GM12878 (cell line): Measurements from ENCODE around the gene CRACDL. TPM values are rescaled to one million over a fixed set of nuclear protein-coding genes. Genes with fewer than 3 reads are reported as not detected.

ENCODE experiments used
- ATAC-seq: fragments of 200-7000 bp; cut with Tn5 transposase; 3 replicates; pipeline ENCODE4 v1.9.1; 2020; ENCODE audit warnings: mild to moderate bottlenecking, moderate library complexity
- BruUV-seq: library from RNA; stranded (reverse); fragments of 400-500 nt; replicated peaks from 2 replicates; lab custom pipeline; 2021; lab: Mats Ljungman, UMichigan
- CTCF ChIA-PET: fragments of 300-600 bp; sonication (Branson Sonifier 250); formaldehyde crosslinking; extraction: SDS; loops from one replicate; lab custom pipeline; 2021; ENCODE audit warnings: inconsistent platforms; lab: Yijun Ruan, JAX
- POLR2A ChIA-PET: fragments of 350-600 bp; formaldehyde crosslinking; extraction: SDS; loops from one replicate; lab custom pipeline; 2021; ENCODE audit warnings: inconsistent platforms; lab: Charles Lee
- RAD21 ChIA-PET: fragments of 300-600 bp; sonication (Branson Sonifier 250); formaldehyde crosslinking; loops from one replicate; lab custom pipeline; 2023; ENCODE audit warnings: antibody characterized with exemption; ENCODE audit not compliant: unreplicated experiment; lab: Charles Lee
- SMC1A ChIA-PET: fragments of 300-600 bp; sonication (Branson Sonifier 250); formaldehyde crosslinking; loops from one replicate; lab custom pipeline; 2023; ENCODE audit not compliant: unreplicated experiment, uncharacterized antibody; lab: Charles Lee
- DNase-seq: peaks from one replicate; pipeline ENCODE4 v3.0.0-alpha.2; 2011; ENCODE audit warnings: low read depth, low spot score
- FAIRE-seq: peaks from 3 replicates; lab custom pipeline; 2011; peaks lifted over from hg19 to GRCh38; lab: Jason Lieb, UNC
- H2AFZ ChIP-seq: 2 replicates; pipeline ENCODE4 v1.6.0; 2011; ENCODE audit warnings: low read depth, low read length, control low read depth; ENCODE audit not compliant: control insufficient read depth
- H3K27ac ChIP-seq: 2 replicates; pipeline ENCODE4 v1.5.1; 2011; ENCODE audit warnings: control low read depth; ENCODE audit not compliant: control insufficient read depth, insufficient read depth
- H3K27me3 ChIP-seq, 2 experiments: replicated peaks in 1 of 2; 2 replicates each; pipeline versions ENCODE4 v1.6.0 to v1.6.1; 2011; ENCODE audit warnings: low read length in 1 of 2; ENCODE audit not compliant: control insufficient read depth in 2 of 2, insufficient read depth in 2 of 2
- H3K36me3 ChIP-seq, 2 experiments: 2 replicates each; pipeline ENCODE4 v1.5.1; 2011; ENCODE audit warnings: low read length in 1 of 2; ENCODE audit not compliant: control insufficient read depth in 2 of 2, insufficient read depth in 2 of 2
- H3K4me1 ChIP-seq: 2 replicates; pipeline ENCODE4 v1.6.1; 2011; ENCODE audit warnings: mild to moderate bottlenecking, low read length, moderate library complexity, mixed read lengths; ENCODE audit not compliant: control insufficient read depth, insufficient read depth
- H3K4me2 ChIP-seq: 2 replicates; pipeline ENCODE4 v1.6.0; 2011; ENCODE audit warnings: control low read depth; ENCODE audit not compliant: control insufficient read depth, insufficient read depth
- H3K4me3 ChIP-seq: fragments of 200-600 bp; sonication (generic); 2 replicates; pipeline ENCODE4 v1.5.1; 2016
- H3K79me2 ChIP-seq: 2 replicates; pipeline ENCODE4 v1.6.0; 2011; ENCODE audit warnings: low read length; ENCODE audit not compliant: control insufficient read depth, insufficient read depth
- H3K9ac ChIP-seq: 2 replicates; pipeline ENCODE4 v1.8.0; 2011; ENCODE audit warnings: low read length, control low read depth, mixed read lengths; ENCODE audit not compliant: control insufficient read depth, insufficient read depth
- H3K9me3 ChIP-seq: replicated peaks from 3 replicates; pipeline ENCODE4 v1.5.1; 2011; ENCODE audit warnings: mild to moderate bottlenecking, low read length; ENCODE audit not compliant: control insufficient read depth, insufficient read depth
- H4K20me1 ChIP-seq: 2 replicates; pipeline ENCODE4 v1.6.0; 2011; ENCODE audit not compliant: control insufficient read depth, insufficient read depth
- CEBPZ ChIP-seq: fragments of 150-350 bp; IDR thresholded peaks from 2 replicates; pipeline ENCODE4 v1.6.1; 2016; ENCODE audit warnings: low read depth, low read length
- FOXM1 ChIP-seq: IDR thresholded peaks from 2 replicates; pipeline ENCODE4 v1.6.1; 2012; ENCODE audit warnings: low read depth, mild to moderate bottlenecking, inconsistent platforms, low read length, moderate library complexity
- IKZF2 ChIP-seq, 2 experiments: fragments of 450-650 bp; IDR thresholded peaks; 2 replicates each; pipeline ENCODE4 v1.6.1; 2017; ENCODE audit warnings: mild to moderate bottlenecking in 2 of 2, moderate library complexity in 2 of 2
- MEF2A ChIP-seq: IDR thresholded peaks from 2 replicates; pipeline ENCODE4 v1.6.1; 2011; ENCODE audit warnings: low read depth, mild to moderate bottlenecking, low read length, moderate library complexity; ENCODE audit not compliant: insufficient read depth
- MYC ChIP-seq: IDR thresholded peaks from 2 replicates; pipeline ENCODE4 v1.6.1; 2011; ENCODE audit warnings: mild to moderate bottlenecking, low read length, moderate library complexity, inconsistent platforms; ENCODE audit not compliant: insufficient read depth, insufficient replicate concordance, insufficient read length, severe bottlenecking
- NKRF ChIP-seq: fragments of 450-650 bp; conservative IDR thresholded peaks from 2 replicates; pipeline ENCODE4 v1.6.1; 2017; ENCODE audit warnings: mild to moderate bottlenecking, moderate library complexity
- NR2F1 ChIP-seq: fragments of 450-650 bp; conservative IDR thresholded peaks from 2 replicates; pipeline ENCODE4 v1.6.1; 2017; ENCODE audit warnings: mild to moderate bottlenecking
- NRF1 ChIP-seq: conservative IDR thresholded peaks from 2 replicates; pipeline ENCODE4 v1.6.1; 2011; ENCODE audit warnings: mild to moderate bottlenecking, low read depth, low read length, improper control_type of control experiment
- RELA ChIP-seq: fragments of 450-650 bp; IDR thresholded peaks from 2 replicates; pipeline ENCODE4 v1.8.0; 2014; ENCODE audit warnings: borderline replicate concordance; ENCODE audit not compliant: partially characterized antibody
- TBL1XR1 ChIP-seq: IDR thresholded peaks from 2 replicates; pipeline ENCODE4 v1.6.1; 2012; ENCODE audit warnings: low read depth, low read length, improper control_type of control experiment
- USF1 ChIP-seq: IDR thresholded peaks from 2 replicates; pipeline ENCODE4 v1.6.1; 2011; ENCODE audit warnings: borderline replicate concordance, low read depth, mild to moderate bottlenecking, moderate library complexity, mixed read lengths, low read length; ENCODE audit not compliant: insufficient read depth; ENCODE audit errors: extremely low read length
- ZBED1 ChIP-seq: IDR thresholded peaks from 2 replicates; pipeline ENCODE4 v1.6.1; 2016; ENCODE audit warnings: borderline replicate concordance
- ZNF687 ChIP-seq: fragments of 450-650 bp; IDR thresholded peaks from 2 replicates; pipeline ENCODE4 v1.6.1; 2017; ENCODE audit warnings: mild to moderate bottlenecking, moderate library complexity
- WGBS: methylation state at CpG from one replicate; pipeline ENCODE4 v1.1.6; 2016; ENCODE audit warnings: low lambda C conversion rate; ENCODE audit not compliant: insufficient replicate concordance, insufficient coverage; ENCODE audit errors: missing lambda C conversion rate; 5-methylcytosine and 5-hydroxymethylcytosine counted together
- in situ Hi-C: fragments of 300-500 bp; cut with MboI; formaldehyde crosslinking; loops from 9 replicates; pipeline ENCODE4 v1.14.3; 2018; ENCODE audit warnings: mixed read lengths
- intact Hi-C: fragments of 100-400 bp; cut with micrococcal nuclease; formaldehyde crosslinking; loops from one replicate; pipeline ENCODE4 v1.14.2; 2022; ENCODE audit not compliant: unreplicated experiment
- polyA plus RNA-seq, 11 experiments: library from polyadenylated mRNA; depleted of rRNA in 4 of 11; unstranded in 6 of 11; stranded (reverse) in 5 of 11; fragments of >200 nt; fragmentation: Nextera tagmentation in 4 of 11; fragmentation: Illumina TruSeq in 1 of 11; extraction: Ambion mirVana in 4 of 11; extraction: Trizol in 1 of 11; gene quantifications; 1 replicate in 1 of 11; 2 replicates in 10 of 11; pipeline versions ENCODE4 v1.2.1 to v1.2.3, GENCODE V29; 2011 to 2016; ENCODE audit warnings: inconsistent platforms in 2 of 11, missing spikeins in 2 of 11, low read depth in 1 of 11
- total RNA-seq, 4 experiments: library from RNA; depleted of rRNA in 3 of 4; stranded (reverse); fragments of >200 nt in 3 of 4; fragmentation: Illumina TruSeq in 1 of 4; extraction: Trizol in 1 of 4; gene quantifications; 2 replicates each; pipeline versions ENCODE4 v1.2.1 to v1.2.3, GENCODE V29; 2013 to 2021

Gene CRACDL
- total and polyA plus RNA-seq, 10 of the 15 experiments (the other 5 are each of a cell fraction or from before 2014, with no cell fraction given), result 0.03 to 0.72 (median 0.14) TPM

- FAIRE-seq (no peak), DNase-seq (no peak), ATAC-seq (no peak)
- ChIA-PET RAD21 (no interaction called here), SMC1A (no interaction called here), POLR2A (no interaction called here), CTCF (interaction anchor here (0.5 to 1.1 kb wide), 2 partner anchors 10 to 224 kb away, joined by 3 read pairs; no protein-coding TSS in a partner anchor)
- Histone ChIP-seq H3K27me3 (no peaks in the 10 kb centered on the region), H3K9ac (no peak overlapping the region), H2AFZ (no peak overlapping the region), H3K4me3 (no peak overlapping the region), H3K36me3 (no peaks in the 10 kb centered on the region), H4K20me1 (no peaks in the 10 kb centered on the region), H3K9me3 (no peaks in the 10 kb centered on the region), H3K27ac (no peak overlapping the region), H3K4me2 (no peak overlapping the region), H3K4me1 (no peaks in the 10 kb centered on the region), H3K79me2 (no peaks in the 10 kb centered on the region)
- intact Hi-C loops, result no loop called here
- 7% methylated on average over 7 of the region's 7 CpGs for WGBS
- no TSS peak for BruUV-seq
- in situ Hi-C loops, result no loop called here
- TF ChIP-seq CEBPZ (no peak), NRF1 (no peak), TBL1XR1 (no peak), MYC (no peak), IKZF2 (IDR thresholded peaks at IDR 0.05) (no peak), NKRF (no peak), RELA (no peak), ZBED1 (no peak), USF1 (no peak), ZNF687 (no peak), MEF2A (no peak), FOXM1 (no peak), NR2F1 (no peak)
Observed at GRCh38 chr2:98809878-98810587, 126.0 kb downstream of the CRACDL start.
